H1 (cell line): ENCODE measurements around the gene NPR2. TPM values are rescaled to one million over a fixed set of nuclear protein-coding genes. Genes with fewer than 3 reads are reported as not detected.

Experiments used
- SIX5 ChIP-seq: IDR thresholded peaks from 2 replicates; pipeline ENCODE4 v1.6.1; 2011; ENCODE audit warnings: mild to moderate bottlenecking, low read depth, low read length
- polyA plus RNA-seq, 7 experiments: library from polyadenylated mRNA; depleted of rRNA in 3 of 7; stranded (reverse) in 5 of 7; unstranded in 2 of 7; fragments of >200 nt in 5 of 7; fragments of 200-250 nt in 2 of 7; gene quantifications; 1 replicate in 5 of 7; 2 replicates in 1 of 7; 4 replicates in 1 of 7; pipeline versions ENCODE4 v1.2.1 to v1.2.3, GENCODE V29; 2011 to 2013; ENCODE audit warnings: missing spikeins in 2 of 7, mixed read lengths in 2 of 7
- total RNA-seq: library from RNA; stranded (reverse); fragmentation: NEBNext Ultra II Directional; extraction: Animal tissue kit (Norgen Biotek cat#: 25700); gene quantifications from 2 replicates; pipeline ENCODE4 v1.2.1, GENCODE V29; 2021
- TF ChIP-seq, protein P1 (sequence below): IDR thresholded peaks from 2 replicates; pipeline ENCODE4 v1.6.1; 2011; ENCODE audit warnings: low read length, improper control_type of control experiment

NPR2 gene
- total and polyA plus RNA-seq, 2 of the 8 experiments (the other 6 are each of a cell fraction or from before 2014, with no cell fraction given): 11.0 to 17.0 TPM

GRCh38 chr9:35798658-35799374, 7.4 kb downstream of the NPR2 start (continued):
- no peak for TF ChIP-seq SIX5
- TF ChIP-seq, protein P1, sequence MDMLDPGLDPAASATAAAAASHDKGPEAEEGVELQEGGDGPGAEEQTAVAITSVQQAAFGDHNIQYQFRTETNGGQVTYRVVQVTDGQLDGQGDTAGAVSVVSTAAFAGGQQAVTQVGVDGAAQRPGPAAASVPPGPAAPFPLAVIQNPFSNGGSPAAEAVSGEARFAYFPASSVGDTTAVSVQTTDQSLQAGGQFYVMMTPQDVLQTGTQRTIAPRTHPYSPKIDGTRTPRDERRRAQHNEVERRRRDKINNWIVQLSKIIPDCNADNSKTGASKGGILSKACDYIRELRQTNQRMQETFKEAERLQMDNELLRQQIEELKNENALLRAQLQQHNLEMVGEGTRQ: no peak
- TF ChIP-seq, all 59 proteins: peak for 0
